CD4-positive, alpha-beta T cell treated with Interleukin-15 for 4 hours (primary cell): ENCODE measurements around the gene HRH1.
"Not testable (repeated sequence)": the region's sequence is repeated elsewhere in the genome, so short reads cannot be mapped to it uniquely, and the experiment has no call there.

Source experiments
- DNase-seq: peaks from one replicate; pipeline ENCODE4 v3.0.0-alpha.2; 2020; ENCODE audit warnings: low spot score

Gene HRH1

GRCh38 chr3:11245276-11245675 lies 91.0 kb downstream of the HRH1 start:
- DNase-seq = no peak

- DNase-seq = no peak
Observed at GRCh38 chr3:11245827-11246662, 91.8 kb downstream of the HRH1 start.

- no peak for DNase-seq
Observed at GRCh38 chr3:11246663-11246970, 92.3 kb downstream of the HRH1 start.

GRCh38 chr3:11247362-11247761 lies 93.1 kb downstream of the HRH1 start:
- DNase-seq = no peak

- DNase-seq = no peak
Observed at GRCh38 chr3:11248596-11248995, 94.3 kb downstream of the HRH1 start.

GRCh38 chr3:11250902-11251806 lies 96.9 kb downstream of the HRH1 start:
- peak; percentile 50 for DNase-seq

- no peak for DNase-seq
Observed at GRCh38 chr3:11251807-11252176, 97.5 kb downstream of the HRH1 start.

- no peak for DNase-seq
Observed at GRCh38 chr3:11254876-11255275, 100.6 kb downstream of the HRH1 start.

- not testable (repeated sequence) for DNase-seq
Observed at GRCh38 chr3:11255537-11255936, 101.2 kb downstream of the HRH1 start.

- no peak for DNase-seq
Observed at GRCh38 chr3:11258958-11259357, 104.7 kb downstream of the HRH1 start.

- DNase-seq = no peak
Observed at GRCh38 chr3:11260460-11260859, 106.2 kb downstream of the HRH1 start.

- no peak for DNase-seq
Observed at GRCh38 chr3:11269007-11269406, 114.7 kb downstream of the HRH1 start.

- peak; percentile 97 for DNase-seq
Observed at GRCh38 chr3:11271986-11272904, 118.0 kb downstream of the HRH1 start, which contains the start of gene ATG7. Gene ATG7 (plus strand): TSS chr3:11272397. CDS start chr3:11298696, 26,299 bp downstream.

GRCh38 chr3:11272906-11273574 lies 118.7 kb downstream of the HRH1 start:
- DNase-seq = no peak

- no peak for DNase-seq
Observed at GRCh38 chr3:11273891-11274291, 119.6 kb downstream of the HRH1 start.

- DNase-seq = no peak
Observed at GRCh38 chr3:11274566-11275142, 120.4 kb downstream of the HRH1 start.

GRCh38 chr3:11275926-11276325 lies 121.6 kb downstream of the HRH1 start:
- DNase-seq = no peak

GRCh38 chr3:11276901-11277300 lies 122.6 kb downstream of the HRH1 start:
- DNase-seq = no peak

- no peak for DNase-seq
Observed at GRCh38 chr3:11282250-11283138, 128.2 kb downstream of the HRH1 start.

- no peak for DNase-seq
Observed at GRCh38 chr3:11283139-11283475, 128.8 kb downstream of the HRH1 start.
